Measurements from ENCODE around the gene NLRP5.
A peak's percentile ranks its signal among the peaks of the same experiment; 100 is the strongest.
"Not testable (repeated sequence)": the region's sequence is repeated elsewhere in the genome, so short reads cannot be mapped to it uniquely, and the experiment has no call there.

Gene NLRP5

DNA sequence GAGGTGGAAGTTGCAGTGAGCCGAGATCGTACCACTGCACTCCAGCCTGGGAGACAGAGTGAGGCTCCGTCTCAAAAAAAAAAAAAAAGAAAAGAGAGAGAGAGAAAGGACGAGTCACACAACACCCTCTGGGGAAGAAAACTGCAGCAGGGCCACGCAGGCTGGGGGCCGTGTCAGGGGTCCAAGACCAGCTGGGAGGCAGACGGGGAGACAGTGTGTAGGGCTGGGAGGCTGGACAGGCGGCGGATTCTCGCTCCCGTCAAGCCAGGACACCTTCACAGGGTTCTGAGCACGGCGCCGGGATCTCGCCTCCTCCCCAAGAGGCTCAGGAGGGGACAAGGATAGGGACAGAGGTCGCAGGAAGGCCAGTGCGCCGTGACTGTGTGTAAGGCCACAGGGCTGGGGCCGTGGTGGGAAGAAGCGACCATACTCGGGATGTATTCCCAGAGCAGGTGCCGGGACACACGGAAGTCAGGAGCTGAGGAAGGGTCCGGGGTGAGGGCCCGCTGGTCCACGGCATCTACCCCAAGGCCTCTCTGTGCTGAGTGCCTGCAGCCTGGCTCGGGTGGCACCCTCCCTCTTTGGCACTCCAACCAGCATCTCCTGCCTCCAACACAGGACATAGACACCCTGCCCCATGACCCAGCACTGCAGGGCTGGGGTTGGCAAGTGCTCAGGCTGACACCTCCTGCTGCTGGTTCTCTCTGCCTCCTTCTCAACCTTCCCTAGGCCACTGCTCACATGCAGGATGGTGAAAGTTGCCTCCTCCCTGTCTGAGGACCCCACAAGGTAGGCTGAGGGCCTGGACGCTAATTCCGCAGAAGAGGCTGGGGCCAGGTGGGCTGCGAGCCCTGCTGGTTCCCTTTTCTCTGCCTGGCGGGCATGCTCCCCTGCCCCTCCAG, 113.3 kb downstream of the NLRP5 start:
- no peak for DNase-seq

DNA sequence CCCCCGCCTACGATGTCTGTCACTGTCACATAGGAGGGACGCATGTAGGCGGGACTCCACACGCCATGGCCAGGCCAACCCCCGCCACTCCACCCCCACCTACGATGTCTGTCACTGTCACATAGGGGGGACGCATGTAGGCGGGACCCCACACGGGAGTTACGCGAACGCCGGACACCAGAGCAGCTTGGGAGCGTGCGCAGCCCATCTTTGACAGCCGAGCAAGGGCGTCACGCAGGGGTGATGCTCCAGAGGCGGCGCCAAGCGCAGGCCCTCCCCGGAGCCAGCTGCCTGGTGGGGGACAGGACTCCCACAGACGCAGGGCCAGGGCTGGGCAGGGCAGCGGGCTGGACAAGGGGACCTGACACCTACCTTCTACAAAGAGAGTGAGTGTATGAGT, 114.5 kb downstream of the NLRP5 start:
- no peak for DNase-seq

- no peak for DNase-seq
Observed at GRCh38 chr19:56101746-56102535, 115.4 kb downstream of the NLRP5 start.

DNA sequence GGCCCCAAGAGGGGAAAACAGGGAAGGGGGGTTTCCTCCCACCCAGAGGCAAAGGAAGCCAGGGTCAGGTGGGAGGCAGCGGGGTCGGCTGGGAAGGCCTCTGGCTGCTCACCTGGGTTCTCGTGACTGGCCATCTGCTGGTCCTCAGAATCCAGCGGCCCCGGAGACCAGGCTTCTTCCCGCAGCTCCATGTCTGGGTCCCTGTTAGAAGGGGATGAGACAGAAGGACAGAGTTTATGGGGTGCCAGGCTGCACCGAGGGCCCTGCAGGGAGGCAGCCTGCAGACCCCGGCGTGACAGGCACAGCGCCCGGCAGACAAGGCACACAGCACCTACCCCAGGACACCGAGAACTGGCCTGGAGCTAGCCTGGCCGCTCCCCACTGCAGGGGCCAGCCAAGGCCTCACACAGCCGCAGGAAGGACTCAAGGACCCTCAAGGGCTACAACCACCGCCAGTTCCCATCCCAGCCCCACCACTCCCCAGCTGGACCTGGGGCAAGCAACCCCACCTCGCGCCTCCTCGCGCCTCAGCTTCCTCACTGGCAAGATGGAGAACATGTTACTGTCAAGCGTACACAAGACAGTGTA, 116.5 kb downstream of the NLRP5 start:
- DNase-seq, result no peak

- DNase-seq, result no peak
Observed at GRCh38 chr19:56104423-56104822, 117.8 kb downstream of the NLRP5 start.

GRCh38 chr19:56105090-56105701, 118.6 kb downstream of the NLRP5 start:
- peak; percentile 86 for DNase-seq

DNA sequence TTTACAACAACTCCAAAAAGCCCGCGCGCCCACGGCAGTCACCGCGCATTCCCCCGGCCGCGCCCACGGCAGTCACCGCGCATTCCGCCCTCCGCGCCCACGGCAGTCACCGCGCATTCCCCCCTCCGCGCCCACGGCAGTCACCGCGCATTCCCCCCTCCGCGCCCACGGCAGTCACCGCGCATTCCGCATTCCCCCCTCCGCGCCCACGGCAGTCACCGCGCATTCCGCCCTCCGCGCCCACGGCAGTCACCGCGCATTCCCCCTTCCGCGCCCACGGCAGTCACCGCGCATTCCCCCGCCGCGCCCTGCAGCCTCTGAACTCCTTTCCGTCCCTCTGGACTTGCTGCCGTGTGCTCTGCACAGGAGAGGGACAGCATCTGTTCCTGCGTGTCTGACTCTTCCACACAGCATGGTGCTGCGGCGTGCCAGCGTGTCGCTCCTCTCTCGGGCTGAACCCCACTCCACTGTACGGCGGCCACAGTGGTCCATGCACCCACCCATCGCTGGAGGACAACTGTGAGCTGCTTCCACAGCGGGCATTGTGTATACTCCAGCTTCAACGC, 119.3 kb downstream of the NLRP5 start:
- DNase-seq, result not testable (repeated sequence)

- DNase-seq, result no peak
Observed at GRCh38 chr19:56106397-56106849, 119.8 kb downstream of the NLRP5 start.

GRCh38 chr19:56106993-56107392, 120.4 kb downstream of the NLRP5 start:
- DNase-seq, result no peak

GRCh38 chr19:56107626-56108351, 121.2 kb downstream of the NLRP5 start:
- DNase-seq, result no peak

DNA sequence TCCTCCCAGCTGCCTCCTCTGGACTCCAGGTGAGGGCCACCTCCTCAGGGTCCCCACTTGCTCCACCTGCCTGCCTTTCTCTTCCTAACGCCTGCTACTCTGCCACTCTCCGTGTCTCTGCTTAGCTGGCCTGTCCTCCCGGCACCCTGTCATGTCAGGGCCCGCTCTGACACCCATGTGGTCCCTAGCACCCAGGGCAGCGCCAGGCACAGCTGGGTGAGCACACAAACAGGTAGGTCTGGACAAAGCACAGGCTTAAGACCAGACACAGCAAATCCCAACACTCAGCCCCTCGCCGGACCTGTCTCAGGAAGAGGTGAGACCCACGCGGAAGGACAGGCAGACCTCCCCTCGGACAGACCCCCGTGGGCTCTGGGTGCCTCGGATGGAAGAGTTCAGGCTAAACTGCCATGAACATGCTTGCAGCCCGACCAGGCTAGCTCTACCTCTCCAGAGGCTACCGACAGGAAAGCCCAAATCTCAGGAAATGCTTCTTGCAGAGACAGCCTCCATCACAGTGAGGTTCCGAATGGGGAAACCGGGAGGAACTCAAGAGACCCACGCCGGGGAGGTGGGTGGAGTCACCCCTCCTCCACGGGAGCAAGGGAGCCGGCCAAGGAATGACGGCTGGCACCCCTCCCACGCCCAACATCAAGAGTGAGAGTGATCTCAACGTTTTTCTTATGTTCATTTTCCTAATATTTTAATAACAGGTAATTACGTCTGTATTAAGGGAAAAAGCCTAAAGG, 122.0 kb downstream of the NLRP5 start:
- DNase-seq, result no peak

- no peak for DNase-seq
Observed at GRCh38 chr19:56109226-56109625, 122.7 kb downstream of the NLRP5 start.

DNA sequence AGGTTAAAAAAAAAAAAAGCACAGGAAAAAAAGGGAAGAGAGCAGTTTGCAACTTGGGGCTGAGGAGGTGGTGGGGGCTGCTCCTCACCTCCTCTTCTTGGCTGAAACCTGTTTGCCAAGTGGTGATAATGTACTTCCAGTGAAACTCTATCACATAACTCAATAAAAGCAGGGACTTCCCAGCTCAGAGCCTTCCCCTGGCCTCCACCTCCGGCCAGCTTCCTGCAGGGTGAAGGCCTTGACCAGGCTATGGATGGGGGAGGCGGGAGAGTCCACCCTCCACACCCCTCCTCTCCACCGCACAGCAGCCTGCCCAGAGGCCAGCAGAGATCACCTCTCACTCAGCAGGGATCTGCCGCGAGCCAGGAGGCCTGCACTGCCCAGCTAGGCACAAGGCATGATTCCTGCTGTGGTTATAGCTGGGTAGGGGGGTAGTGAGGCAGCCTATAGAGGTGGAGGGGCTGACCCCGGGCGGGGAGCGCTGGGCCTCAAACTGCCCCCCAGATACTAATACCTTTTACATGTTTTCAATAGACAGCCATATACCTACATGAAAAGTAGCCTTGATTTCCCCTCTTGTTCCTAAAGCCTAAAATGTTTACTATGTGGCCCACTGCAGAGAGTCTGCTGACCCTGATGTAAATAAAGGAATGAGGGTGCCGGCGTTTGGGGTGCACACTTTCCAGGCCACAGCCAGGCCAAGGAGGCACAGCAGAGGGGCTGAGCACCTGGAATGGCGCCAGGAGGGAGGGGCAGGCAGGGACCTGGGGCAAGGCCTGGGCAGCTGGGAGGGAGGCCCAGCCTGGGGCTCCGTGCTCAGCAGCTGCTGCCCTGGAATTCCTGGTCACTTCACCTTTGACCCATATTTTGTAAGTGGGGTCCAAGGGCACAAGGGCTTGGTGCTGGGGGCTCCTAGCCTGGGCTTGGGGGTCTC, 124.2 kb downstream of the NLRP5 start:
- DNase-seq, result no peak

All from NCI-H345 (cell line).